MCF 10A (cell line): ENCODE measurements around the gene AKTIP. TPM values are rescaled to one million over a fixed set of nuclear protein-coding genes. Genes with fewer than 3 reads are reported as not detected.

Experiments used
- total RNA-seq: library from RNA; stranded (reverse); gene quantifications from 2 replicates; pipeline ENCODE4 v1.2.3, GENCODE V29; 2022

AKTIP gene
- total RNA-seq, 1 experiment from 2014 or later = 30.3 TPM

Other genes starting within 250 kb of the AKTIP start
- 26.1 and 28.5 TPM in 2 replicates for gene RBL2, start 68.7 kb downstream of the AKTIP start, total RNA-seq
- gene RPGRIP1L, start 200.7 kb upstream of the AKTIP start, total RNA-seq = 13.4 and 17.3 TPM in 2 replicates
- gene FTO, start 200.9 kb upstream of the AKTIP start, total RNA-seq = 55.0 and 67.7 TPM in 2 replicates